ENCODE data around the gene TRIM59.

Gene TRIM59

DNA sequence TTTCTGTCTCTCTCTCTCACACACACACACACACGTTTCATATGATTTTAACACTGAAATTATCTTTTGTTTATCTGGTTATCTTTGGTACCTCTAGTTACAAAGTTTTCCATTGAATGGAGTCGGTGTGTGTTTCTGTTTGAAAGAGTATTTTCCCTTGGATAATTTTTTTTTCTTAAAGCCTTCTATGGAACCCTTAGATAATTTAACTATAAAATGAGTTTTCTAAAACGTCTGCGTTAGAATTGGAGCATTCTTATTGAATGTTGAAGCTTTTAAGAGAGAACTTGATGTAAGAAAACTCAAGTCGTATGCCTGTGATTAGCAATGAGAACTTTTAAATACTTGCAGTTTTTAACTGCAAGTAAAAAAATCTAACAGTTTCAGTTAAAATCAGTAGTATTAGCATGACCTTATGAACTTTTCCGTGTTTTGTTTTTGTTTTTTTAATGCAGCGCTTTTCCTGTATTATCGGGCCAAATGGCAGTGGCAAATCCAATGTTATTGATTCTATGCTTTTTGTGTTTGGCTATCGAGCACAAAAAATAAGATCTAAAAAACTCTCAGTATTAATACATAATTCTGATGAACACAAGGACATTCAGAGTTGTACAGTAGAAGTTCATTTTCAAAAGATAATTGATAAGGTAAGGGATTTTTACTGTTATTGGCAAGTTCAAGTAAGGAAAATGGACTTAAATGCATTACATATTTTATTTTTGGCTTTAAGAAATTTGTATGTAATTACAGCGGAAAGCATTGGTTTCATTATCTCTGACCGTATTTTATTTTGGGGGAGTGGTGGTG, 47.2 kb downstream of the TRIM59 start:
- TF ChIP-seq, protein P1, sequence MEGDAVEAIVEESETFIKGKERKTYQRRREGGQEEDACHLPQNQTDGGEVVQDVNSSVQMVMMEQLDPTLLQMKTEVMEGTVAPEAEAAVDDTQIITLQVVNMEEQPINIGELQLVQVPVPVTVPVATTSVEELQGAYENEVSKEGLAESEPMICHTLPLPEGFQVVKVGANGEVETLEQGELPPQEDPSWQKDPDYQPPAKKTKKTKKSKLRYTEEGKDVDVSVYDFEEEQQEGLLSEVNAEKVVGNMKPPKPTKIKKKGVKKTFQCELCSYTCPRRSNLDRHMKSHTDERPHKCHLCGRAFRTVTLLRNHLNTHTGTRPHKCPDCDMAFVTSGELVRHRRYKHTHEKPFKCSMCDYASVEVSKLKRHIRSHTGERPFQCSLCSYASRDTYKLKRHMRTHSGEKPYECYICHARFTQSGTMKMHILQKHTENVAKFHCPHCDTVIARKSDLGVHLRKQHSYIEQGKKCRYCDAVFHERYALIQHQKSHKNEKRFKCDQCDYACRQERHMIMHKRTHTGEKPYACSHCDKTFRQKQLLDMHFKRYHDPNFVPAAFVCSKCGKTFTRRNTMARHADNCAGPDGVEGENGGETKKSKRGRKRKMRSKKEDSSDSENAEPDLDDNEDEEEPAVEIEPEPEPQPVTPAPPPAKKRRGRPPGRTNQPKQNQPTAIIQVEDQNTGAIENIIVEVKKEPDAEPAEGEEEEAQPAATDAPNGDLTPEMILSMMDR (IDR thresholded peaks at IDR 0.05; ENCODE audit: insufficient read depth, low read depth, low read length, missing control alignments), result no peak
- no peak for DNase-seq (ENCODE audit: low read depth)
- H3K4me3 ChIP-seq (ENCODE audit: low read depth, low read length), result peak overlapping the region; percentile 85

DNA sequence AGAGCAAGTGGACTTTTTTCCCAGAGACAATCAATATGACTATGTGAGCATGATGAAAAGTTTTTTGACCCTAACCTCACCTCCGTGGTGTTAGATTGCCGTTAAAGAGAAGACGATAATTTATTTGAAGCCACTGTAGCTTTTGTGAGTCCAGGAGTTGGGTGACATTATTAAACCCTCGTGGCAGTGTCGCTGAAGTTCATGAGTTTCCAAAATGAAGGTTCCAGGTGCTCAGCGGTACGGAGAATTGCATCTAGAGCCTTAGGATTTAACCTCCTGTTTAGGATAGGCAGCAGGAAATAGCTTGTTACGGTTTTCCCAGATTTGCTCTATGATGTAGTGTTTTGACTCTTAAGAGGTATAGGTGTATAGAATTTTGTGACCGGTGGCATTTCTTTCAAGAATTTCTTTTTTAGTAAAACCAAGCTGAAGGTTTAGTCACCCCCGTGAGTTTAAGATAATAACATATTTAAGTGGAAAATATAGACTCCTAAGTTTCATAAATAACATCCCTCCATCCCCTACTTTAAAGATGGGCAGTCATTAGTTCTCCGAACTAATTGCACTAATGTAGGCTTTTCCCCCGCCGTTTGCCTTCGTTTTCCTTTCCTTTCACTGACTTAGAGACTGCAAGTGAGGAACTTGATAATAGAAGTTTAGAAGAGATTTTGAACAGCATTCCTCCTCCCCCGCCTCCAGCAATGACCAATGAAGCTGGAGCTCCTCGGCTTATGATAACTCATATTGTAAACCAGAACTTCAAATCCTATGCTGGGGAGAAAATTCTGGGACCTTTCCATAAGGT, 48.1 kb downstream of the TRIM59 start:
- DNase-seq (ENCODE audit: low read depth), result peak; percentile 45
- TF ChIP-seq, protein P1 (IDR thresholded peaks at IDR 0.05; ENCODE audit: insufficient read depth, low read depth, low read length, missing control alignments), result no peak

DNA sequence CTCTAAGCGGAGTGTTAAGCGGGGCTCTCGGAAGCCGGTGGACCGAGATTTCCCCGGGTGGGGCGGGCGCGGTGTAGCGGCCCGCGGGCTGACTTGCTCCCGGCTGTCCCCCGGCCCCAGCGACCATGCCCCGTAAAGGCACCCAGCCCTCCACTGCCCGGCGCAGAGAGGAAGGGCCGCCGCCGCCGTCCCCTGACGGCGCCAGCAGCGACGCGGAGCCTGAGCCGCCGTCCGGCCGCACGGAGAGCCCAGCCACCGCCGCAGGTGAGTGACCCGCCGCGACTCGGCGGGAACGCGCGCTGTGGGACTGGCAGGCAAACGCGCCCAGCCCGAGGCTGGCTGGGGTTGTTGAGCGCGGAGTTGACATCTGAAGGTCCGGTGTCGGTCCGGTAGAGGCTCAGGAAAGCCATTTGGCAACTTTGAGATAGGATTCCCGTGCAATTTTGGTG, 48.9 kb downstream of the TRIM59 start:
- TF ChIP-seq, protein P1 (IDR thresholded peaks at IDR 0.05; ENCODE audit: insufficient read depth, low read depth, low read length, missing control alignments), result no peak
- H3K4me3 ChIP-seq (ENCODE audit: low read depth, low read length), result peak overlapping the region; percentile 85
- DNase-seq (ENCODE audit: low read depth), result peak; percentile 44

More for the DNA sequence above, 48.1 kb downstream of the TRIM59 start:
- peak overlapping the region; percentile 85 for H3K4me3 ChIP-seq (ENCODE audit: low read depth, low read length)

DNA sequence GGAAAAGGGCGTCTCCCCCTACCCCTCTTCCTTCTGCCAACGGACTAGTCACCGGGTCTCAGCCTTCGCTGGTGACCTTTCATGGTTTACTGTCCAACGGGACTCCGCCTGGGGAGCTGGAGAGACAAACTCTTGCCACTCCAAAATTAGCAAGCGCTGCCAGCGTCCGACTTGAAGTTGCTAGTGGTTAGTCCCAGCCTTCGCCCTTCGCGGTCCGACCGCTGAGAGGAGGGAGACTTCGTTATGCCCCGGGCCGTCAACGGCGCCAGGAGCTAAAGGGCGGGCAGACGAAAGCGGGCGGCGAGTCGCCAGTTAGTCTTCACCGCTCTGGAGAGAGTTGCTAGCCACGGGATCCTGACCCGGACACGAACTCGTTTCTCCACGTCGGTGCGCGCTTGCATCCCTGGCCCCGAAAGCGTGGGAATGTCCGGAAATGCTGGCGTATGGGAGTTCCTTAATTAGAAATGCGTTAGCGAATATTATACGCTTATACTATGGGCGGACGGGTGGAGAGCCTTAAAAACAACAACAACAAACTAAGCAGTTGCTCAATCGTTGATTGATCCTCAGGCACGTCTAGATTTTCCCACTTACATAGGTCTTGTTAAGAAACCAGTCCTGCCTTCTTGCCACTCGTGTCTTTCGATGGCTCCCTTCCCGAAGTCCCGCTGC, 49.4 kb downstream of the TRIM59 start:
- TF ChIP-seq, protein P1 (IDR thresholded peaks at IDR 0.05; ENCODE audit: insufficient read depth, low read depth, low read length, missing control alignments), result no peak
- peak; percentile 61 for DNase-seq (ENCODE audit: low read depth)
- H3K4me3 ChIP-seq (ENCODE audit: low read depth, low read length), result peak overlapping the region; percentile 85

DNA sequence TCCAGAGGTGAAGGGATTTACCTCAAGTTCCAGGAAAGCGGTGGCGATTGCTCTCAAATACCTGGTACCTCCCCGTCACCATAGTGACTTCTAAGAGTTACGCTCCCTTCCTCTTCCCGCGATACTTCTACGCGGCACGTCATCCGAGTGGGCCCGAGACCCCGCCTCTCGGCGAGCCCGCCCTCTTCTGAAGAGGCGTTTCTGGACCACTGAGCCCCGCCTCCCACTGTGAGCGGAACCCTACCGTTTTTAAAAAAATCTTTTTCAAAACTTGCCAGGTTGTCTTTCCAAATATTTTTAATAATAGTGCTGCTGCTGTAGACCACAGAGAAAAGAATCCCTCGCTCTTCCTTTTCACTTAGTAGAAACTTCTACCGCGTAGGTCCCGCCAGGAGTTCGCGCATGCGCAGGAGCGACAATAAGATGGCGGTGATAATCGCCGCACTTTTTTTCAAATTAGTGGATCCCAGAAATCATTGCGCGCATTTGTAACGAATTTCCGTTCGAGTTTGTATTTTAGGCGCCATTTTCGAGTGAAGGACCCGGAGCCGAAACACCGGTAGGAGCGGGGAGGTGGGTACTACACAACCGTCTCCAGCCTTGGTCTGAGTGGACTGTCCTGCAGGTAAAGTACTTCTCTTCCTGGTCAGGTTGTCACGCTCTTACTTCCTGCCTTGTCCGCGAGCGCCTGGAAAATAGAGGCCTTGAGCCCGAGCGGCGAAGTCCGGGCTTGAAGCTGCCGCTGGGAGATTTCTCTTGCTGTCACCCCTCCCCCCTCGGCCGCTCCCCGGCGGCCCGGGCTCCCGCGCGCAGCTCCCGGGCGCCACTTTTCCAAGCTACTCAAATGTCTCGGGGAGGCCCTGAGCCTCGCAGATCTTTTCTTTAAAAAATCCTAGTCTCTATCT, 50.2 kb downstream of the TRIM59 start, which contains the start of the genes IFT80 and SMC4:
IFT80 (minus strand) TSS at position 101 of the 905 bp plus-strand sequence. CDS start 14,625 bp downstream, outside the sequence.
SMC4 (plus strand) TSS at position 526 of the 905 bp plus-strand sequence. CDS start 1,177 bp downstream, outside the sequence.
- DNase-seq (ENCODE audit: low read depth), result peak; percentile 98
- H3K4me3 ChIP-seq (ENCODE audit: low read depth, low read length), result peak within 1 kb of the TSS; percentile 85
- TF ChIP-seq, protein P1 (IDR thresholded peaks at IDR 0.05; ENCODE audit: insufficient read depth, low read depth, low read length, missing control alignments), result no peak

DNA sequence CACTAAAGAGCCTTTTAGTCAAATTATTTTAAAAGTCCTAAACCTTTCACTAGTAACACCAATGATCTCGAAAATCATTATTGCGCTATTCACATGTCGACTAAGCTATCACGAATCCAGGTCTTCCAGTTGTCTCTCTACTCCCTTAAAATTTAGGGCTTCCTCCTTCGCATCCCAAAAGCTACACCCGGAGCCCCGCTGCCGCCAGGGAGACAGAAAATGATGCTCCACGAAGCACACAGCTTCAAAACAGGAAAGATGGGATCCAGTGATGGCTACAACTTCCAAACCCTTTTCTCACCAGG, 50.8 kb downstream of the TRIM59 start:
- peak overlapping the region; percentile 85 for H3K4me3 ChIP-seq (ENCODE audit: low read depth, low read length)
- no peak for DNase-seq (ENCODE audit: low read depth)
- TF ChIP-seq, protein P1 (IDR thresholded peaks at IDR 0.05; ENCODE audit: insufficient read depth, low read depth, low read length, missing control alignments), result no peak

Data from GM12865 (cell line).